Adrenal gland (tissue), 5 donors: Measurements from ENCODE around the gene CUL2.

Experiments used
- CTCF ChIP-seq, 6 experiments: fragments of 450-650 bp in 4 of 6; fragments of 200-600 bp in 2 of 6; sonication (generic) in 1 of 6; IDR thresholded peaks; 1 replicate in 5 of 6; 2 replicates in 1 of 6; pipeline versions ENCODE4 v1.5.1 to v1.8.0; 2016 to 2021; ENCODE audit warnings: antibody characterized with exemption in 6 of 6, mild to moderate bottlenecking in 2 of 6, moderate library complexity in 1 of 6
- POLR2A ChIP-seq, 2 donors: fragments of 450-650 bp; IDR thresholded peaks; one replicate each; pipeline ENCODE4 v1.6.1; 2017; ENCODE audit warnings: antibody characterized with exemption in 2 of 2, mild to moderate bottlenecking in 2 of 2, moderate library complexity in 1 of 2
- donor health status: DM: no; HTN: no; CAD: no.

GRCh38 chr10:35097510-35097909, 7.4 kb upstream of the CUL2 start:
- TF ChIP-seq CTCF (IDR thresholded peaks at IDR 0.05) (no peak), POLR2A (IDR thresholded peaks at IDR 0.05) (no peak)
